Left lobe of liver (tissue), 2 donors: ENCODE data around the gene OCA2. TPM values are rescaled to one million over a fixed set of nuclear protein-coding genes. Genes with fewer than 3 reads are reported as not detected.
"Not testable (repeated sequence)": the region's sequence is repeated elsewhere in the genome, so short reads cannot be mapped to it uniquely, and the experiment has no call there.

Experiments used
- ATAC-seq: fragments of 200-7000 bp; cut with Tn5 transposase; one replicate; pipeline ENCODE4 v1.9.1; 2020; ENCODE audit warnings: mild to moderate bottlenecking, moderate library complexity
- DNase-seq: peaks from one replicate; pipeline ENCODE4 v3.0.0-alpha.2; 2020; ENCODE audit warnings: low spot score
- total RNA-seq: library from RNA; stranded (reverse); gene quantifications from one replicate; pipeline ENCODE4 v1.2.1, GENCODE V29; 2021
- donor health status: DM: no; HTN: no; CAD: no; lungs with moderate emphysema.
- donor health status: DM: no; HTN: yes; CAD: no.

The OCA2 gene
- total RNA-seq, 1 donor from 2014 or later = 0.10 TPM

- no peak for ATAC-seq
- no peak for DNase-seq
Observed at GRCh38 chr15:27757052-27757451, 342.1 kb downstream of the OCA2 start.

GRCh38 chr15:27752691-27753090, 346.4 kb downstream of the OCA2 start:
- DNase-seq = no peak
- ATAC-seq = no peak

GRCh38 chr15:27747997-27748396, 351.1 kb downstream of the OCA2 start:
- DNase-seq (no peak), ATAC-seq (no peak)

- no peak for ATAC-seq
- DNase-seq = no peak
Observed at GRCh38 chr15:27746401-27746955, 352.6 kb downstream of the OCA2 start.

- DNase-seq (no peak), ATAC-seq (no peak)
Observed at GRCh38 chr15:27744641-27745040, 354.5 kb downstream of the OCA2 start.

GRCh38 chr15:27743638-27744037, 355.5 kb downstream of the OCA2 start:
- no peak for DNase-seq
- no peak for ATAC-seq

- DNase-seq (no peak), ATAC-seq (no peak)
Observed at GRCh38 chr15:27742751-27743477, 356.2 kb downstream of the OCA2 start.

GRCh38 chr15:27741226-27741860, 357.8 kb downstream of the OCA2 start:
- ATAC-seq (no peak), DNase-seq (no peak)

GRCh38 chr15:27734785-27735495, 364.2 kb downstream of the OCA2 start:
- ATAC-seq (no peak), DNase-seq (no peak)

GRCh38 chr15:27731776-27732175, 367.3 kb downstream of the OCA2 start:
- DNase-seq = no peak
- no peak for ATAC-seq

GRCh38 chr15:27730868-27731267, 368.2 kb downstream of the OCA2 start:
- DNase-seq (no peak), ATAC-seq (no peak)

GRCh38 chr15:27725731-27726130, 373.4 kb downstream of the OCA2 start:
- ATAC-seq = no peak
- DNase-seq = no peak

- DNase-seq (no peak), ATAC-seq (no peak)
Observed at GRCh38 chr15:27723821-27724220, 375.3 kb downstream of the OCA2 start.

GRCh38 chr15:27722102-27722501, 377.0 kb downstream of the OCA2 start:
- DNase-seq = no peak
- no peak for ATAC-seq

- no peak for DNase-seq
- ATAC-seq = no peak
Observed at GRCh38 chr15:27714675-27715074, 384.4 kb downstream of the OCA2 start.

GRCh38 chr15:27713850-27714249, 385.3 kb downstream of the OCA2 start:
- ATAC-seq, DNase-seq: not testable (repeated sequence)

GRCh38 chr15:27707257-27707656, 391.9 kb downstream of the OCA2 start:
- no peak for ATAC-seq
- no peak for DNase-seq

GRCh38 chr15:27706300-27706699, 392.8 kb downstream of the OCA2 start:
- no peak for ATAC-seq

GRCh38 chr15:27705056-27705455, 394.1 kb downstream of the OCA2 start:
- no peak for ATAC-seq
- DNase-seq = no peak

More at GRCh38 chr15:27706300-27706699, 392.8 kb downstream of the OCA2 start:
- DNase-seq = no peak
